HCT116 (cell line): ENCODE data around the gene CDH10. TPM values are rescaled to one million over a fixed set of nuclear protein-coding genes. Genes with fewer than 3 reads are reported as not detected.

Source experiments
- ATAC-seq: fragments of 200-7000 bp; cut with Tn5 transposase; 2 replicates; pipeline ENCODE4 v1.9.1; 2020; ENCODE audit warnings: mild to moderate bottlenecking, moderate library complexity
- BruUV-seq: library from RNA; stranded (reverse); fragments of 400-500 nt; replicated peaks from 2 replicates; lab custom pipeline; 2021; lab: Mats Ljungman, UMichigan
- CTCF ChIA-PET: fragments of 300-600 bp; sonication (Branson Sonifier 250); formaldehyde crosslinking; loops from one replicate; lab custom pipeline; 2021; ENCODE audit warnings: antibody characterized with exemption; lab: Charles Lee
- POLR2A ChIA-PET: fragments of 300-600, 350-600 bp; sonication (Branson Sonifier 250); formaldehyde crosslinking; loops from one replicate; lab custom pipeline; 2021; ENCODE audit warnings: antibody characterized with exemption; lab: Charles Lee
- RAD21 ChIA-PET, 2 experiments: fragments of 300-600 bp; sonication (Branson Sonifier 250); formaldehyde crosslinking; loops; one replicate each; lab custom pipeline; 2023; ENCODE audit warnings: low total read pairs in 2 of 2; ENCODE audit not compliant: uncharacterized antibody in 2 of 2, unreplicated experiment in 2 of 2, low non-redundant PET in 1 of 2; lab: Charles Lee
- DNase-seq: peaks from one replicate; pipeline ENCODE4 v3.0.0-alpha.2; 2010; ENCODE audit warnings: low read depth, low spot score
- H2AFZ ChIP-seq: fragments of 200-600 bp; shearing (Covaris generic), sonication (generic); 2 replicates; pipeline ENCODE4 v1.6.1; 2017; ENCODE audit warnings: low read depth, mixed run types, mixed read lengths, antibody characterized with exemption, low read length; ENCODE audit not compliant: poor library complexity, severe bottlenecking
- H3K27ac ChIP-seq: 2 replicates; pipeline ENCODE4 v1.5.1; 2012; ENCODE audit warnings: low read depth, low read length
- H3K27me3 ChIP-seq: fragments of 200-600 bp; sonication (generic); 2 replicates; pipeline ENCODE4 v1.6.1; 2016; ENCODE audit warnings: mixed run types, low read length, mixed read lengths; ENCODE audit not compliant: insufficient read depth
- H3K36me3 ChIP-seq, 2 experiments: fragments of 200-500 bp in 1 of 2; fragments of 200-600 bp in 1 of 2; sonication (Bioruptor generic) in 1 of 2; sonication (generic) in 1 of 2; 2 replicates each; pipeline versions ENCODE4 v1.5.1 to v1.6.1; 2014 to 2016; ENCODE audit warnings: low read length in 2 of 2, inconsistent platforms in 1 of 2, mixed read lengths in 1 of 2, mixed run types in 1 of 2; ENCODE audit not compliant: insufficient read depth in 2 of 2, control insufficient read depth in 1 of 2
- H3K4me1 ChIP-seq, 2 experiments: fragments of 200-600 bp in 1 of 2; sonication (generic) in 1 of 2; 2 replicates each; pipeline versions ENCODE4 v1.5.1 to v1.6.1; 2012 to 2017; ENCODE audit warnings: low read length in 2 of 2, inconsistent platforms in 1 of 2, mild to moderate bottlenecking in 1 of 2, mixed read lengths in 1 of 2, mixed run types in 1 of 2, moderate library complexity in 1 of 2; ENCODE audit not compliant: insufficient read depth in 2 of 2, control insufficient read depth in 1 of 2
- H3K4me2 ChIP-seq: fragments of 200-600 bp; sonication (generic); 2 replicates; pipeline ENCODE4 v1.6.1; 2017; ENCODE audit warnings: mixed run types, low read length, mixed read lengths
- H3K4me3 ChIP-seq, 2 experiments: fragments of 200-600 bp in 1 of 2; sonication (generic) in 1 of 2; replicated peaks in 1 of 2; 2 replicates each; pipeline ENCODE4 v1.5.1; 2011 to 2016; ENCODE audit warnings: low read length in 2 of 2, control low read depth in 1 of 2, low read depth in 1 of 2, mild to moderate bottlenecking in 1 of 2, mixed read lengths in 1 of 2, mixed run types in 1 of 2
- H3K79me2 ChIP-seq: fragments of 200-600 bp; sonication (generic); 2 replicates; pipeline ENCODE4 v1.6.1; 2017; ENCODE audit warnings: mild to moderate bottlenecking, mixed run types, low read length, moderate library complexity, mixed read lengths; ENCODE audit not compliant: insufficient read depth
- H3K9ac ChIP-seq: fragments of 200-600 bp; sonication (generic); 2 replicates; pipeline ENCODE4 v1.6.1; 2016; ENCODE audit warnings: low read length, mixed read lengths
- H3K9me2 ChIP-seq: fragments of 200-600 bp; sonication (generic), shearing (Covaris generic); 2 replicates; pipeline ENCODE4 v1.6.1; 2017; ENCODE audit warnings: mixed run types, mild to moderate bottlenecking, moderate library complexity; ENCODE audit not compliant: insufficient read depth
- H3K9me3 ChIP-seq, 2 experiments: fragments of 200-500 bp in 1 of 2; fragments of 200-600 bp in 1 of 2; sonication (Bioruptor generic) in 1 of 2; sonication (generic) in 1 of 2; 2 replicates each; pipeline ENCODE4 v1.6.1; 2014 to 2017; ENCODE audit warnings: low read length in 2 of 2, mixed read lengths in 2 of 2, inconsistent platforms in 1 of 2, low read depth in 1 of 2, mild to moderate bottlenecking in 1 of 2, mixed run types in 1 of 2, moderate library complexity in 1 of 2; ENCODE audit not compliant: control insufficient read depth in 1 of 2, insufficient read depth in 1 of 2
- H4K20me1 ChIP-seq: fragments of 200-600 bp; sonication (generic), shearing (Covaris generic); 2 replicates; pipeline ENCODE4 v1.6.1; 2017; ENCODE audit warnings: mixed run types, mild to moderate bottlenecking, moderate library complexity; ENCODE audit not compliant: insufficient read depth
- CEBPB ChIP-seq: IDR thresholded peaks from 2 replicates; pipeline ENCODE4 v1.6.1; 2012; ENCODE audit warnings: low read depth
- EGR1 ChIP-seq: IDR thresholded peaks from 2 replicates; pipeline ENCODE4 v1.6.1; 2012; ENCODE audit warnings: low read depth
- ELF1 ChIP-seq: IDR thresholded peaks from 2 replicates; pipeline ENCODE4 v1.6.1; 2012; ENCODE audit warnings: low read depth, borderline replicate concordance
- EZH2phosphoT487 ChIP-seq: fragments of 200-600 bp; IDR thresholded peaks from 2 replicates; pipeline ENCODE4 v1.6.1; 2018; ENCODE audit warnings: antibody characterized with exemption, borderline replicate concordance
- FOSL1 ChIP-seq: IDR thresholded peaks from 2 replicates; pipeline ENCODE4 v1.6.1; 2012; ENCODE audit warnings: low read depth
- JUND ChIP-seq: IDR thresholded peaks from 2 replicates; pipeline ENCODE4 v1.6.1; 2012
- POLR2A ChIP-seq: IDR thresholded peaks from 2 replicates; pipeline ENCODE4 v1.7.0; 2011; ENCODE audit warnings: borderline replicate concordance; ENCODE audit not compliant: insufficient read depth, insufficient read length; ENCODE audit errors: extremely low read depth
- RAD21 ChIP-seq: IDR thresholded peaks from 2 replicates; pipeline ENCODE4 v1.6.1; 2012; ENCODE audit warnings: low read depth, mild to moderate bottlenecking
- SP1 ChIP-seq: IDR thresholded peaks from 2 replicates; pipeline ENCODE4 v1.6.1; 2012; ENCODE audit warnings: low read depth
- TCF7L2 ChIP-seq: IDR thresholded peaks from 2 replicates; pipeline ENCODE4 v1.7.0; 2011; ENCODE audit warnings: borderline replicate concordance, inconsistent platforms; ENCODE audit not compliant: insufficient read depth, insufficient read length; ENCODE audit errors: extremely low read depth
- YY1 ChIP-seq: IDR thresholded peaks from 2 replicates; pipeline ENCODE4 v1.6.1; 2011; ENCODE audit warnings: low read length, low read depth, moderate library complexity, mild to moderate bottlenecking; ENCODE audit not compliant: insufficient replicate concordance; ENCODE audit errors: extremely low read depth
- ZFX ChIP-seq: fragments of 450-650 bp; IDR thresholded peaks from 2 replicates; pipeline ENCODE4 v1.6.1; 2017
- ZNF274 ChIP-seq: fragments of 200-500 bp; sonication (Bioruptor generic); IDR thresholded peaks from 2 replicates; pipeline ENCODE4 v1.6.1; 2014; ENCODE audit warnings: mild to moderate bottlenecking, low read depth, low read length, inconsistent platforms
- intact Hi-C: fragments of 100-400 bp; cut with micrococcal nuclease; formaldehyde crosslinking; loops from 2 replicates; pipeline ENCODE4 v1.10.0; 2022
- total RNA-seq: library from RNA; stranded (reverse); gene quantifications from one replicate; pipeline ENCODE4 v1.2.1, GENCODE V29; 2021; ENCODE audit not compliant: unreplicated experiment
- TF ChIP-seq, protein P1 (sequence below): IDR thresholded peaks from 2 replicates; pipeline ENCODE4 v1.6.1; 2011; ENCODE audit warnings: mild to moderate bottlenecking, low read length, moderate library complexity; ENCODE audit not compliant: insufficient replicate concordance; ENCODE audit errors: extremely low read depth
- TF ChIP-seq, protein P2 (sequence below): IDR thresholded peaks from 2 replicates; pipeline ENCODE4 v1.6.1; 2012
- TF ChIP-seq, protein P3 (sequence below): IDR thresholded peaks from 2 replicates; pipeline ENCODE4 v1.6.1; 2012

The CDH10 gene
- total RNA-seq, 1 experiment from 2014 or later, result not detected

DNA sequence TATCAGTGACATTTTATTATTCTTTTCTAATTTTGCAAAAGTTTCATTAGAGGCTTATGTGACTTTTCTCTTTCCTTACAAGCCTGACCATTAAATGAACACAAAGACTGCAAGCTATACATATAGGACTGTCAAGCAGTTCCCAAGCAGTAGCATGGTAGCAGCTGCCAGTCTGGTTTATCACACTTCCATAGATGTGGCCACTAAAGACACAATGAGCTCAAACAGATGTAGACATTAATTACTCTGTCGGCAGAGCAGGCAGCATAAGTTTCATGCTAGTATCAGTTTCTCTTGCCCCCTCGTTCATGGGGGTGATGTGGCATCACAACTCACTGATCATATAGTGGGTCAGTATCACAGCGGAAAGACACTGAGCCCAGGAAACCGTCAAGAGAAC, 89.5 kb downstream of the CDH10 start:
- Histone ChIP-seq H3K36me3 (no peaks in the 10 kb centered on the region), H3K9me2 (no peaks in the 10 kb centered on the region), H3K79me2 (no peaks in the 10 kb centered on the region), H3K4me2 (no peak overlapping the region), H3K9me3 (peaks cover 4 to 18% of the 10 kb centered on the region in 2 experiments; a peak in 2 of 4 replicates), H3K27ac (no peak overlapping the region), H2AFZ (no peak overlapping the region), H3K27me3 (no peaks in the 10 kb centered on the region), H4K20me1 (no peaks in the 10 kb centered on the region), H3K4me1 (no peaks in the 10 kb centered on the region), H3K4me3 (no peak overlapping the region)
- RAD21 ChIA-PET, result no interaction called here
- ATAC-seq, result no peak
- intact Hi-C loops, result no loop called here
- POLR2A ChIA-PET, result no interaction called here
- no peak for DNase-seq
- no TSS peak for BruUV-seq
- CTCF ChIA-PET, result no interaction called here
- TF ChIP-seq POLR2A, result no peak
- TF ChIP-seq YY1, result no peak
- TF ChIP-seq JUND, result no peak
- no peak for TF ChIP-seq EGR1
- TF ChIP-seq SP1, result no peak
- TF ChIP-seq CEBPB, result no peak
- no peak for TF ChIP-seq FOSL1
- TF ChIP-seq EZH2phosphoT487, result no peak
- no peak for TF ChIP-seq ZNF274
- no peak for TF ChIP-seq TCF7L2
- TF ChIP-seq, protein P1, sequence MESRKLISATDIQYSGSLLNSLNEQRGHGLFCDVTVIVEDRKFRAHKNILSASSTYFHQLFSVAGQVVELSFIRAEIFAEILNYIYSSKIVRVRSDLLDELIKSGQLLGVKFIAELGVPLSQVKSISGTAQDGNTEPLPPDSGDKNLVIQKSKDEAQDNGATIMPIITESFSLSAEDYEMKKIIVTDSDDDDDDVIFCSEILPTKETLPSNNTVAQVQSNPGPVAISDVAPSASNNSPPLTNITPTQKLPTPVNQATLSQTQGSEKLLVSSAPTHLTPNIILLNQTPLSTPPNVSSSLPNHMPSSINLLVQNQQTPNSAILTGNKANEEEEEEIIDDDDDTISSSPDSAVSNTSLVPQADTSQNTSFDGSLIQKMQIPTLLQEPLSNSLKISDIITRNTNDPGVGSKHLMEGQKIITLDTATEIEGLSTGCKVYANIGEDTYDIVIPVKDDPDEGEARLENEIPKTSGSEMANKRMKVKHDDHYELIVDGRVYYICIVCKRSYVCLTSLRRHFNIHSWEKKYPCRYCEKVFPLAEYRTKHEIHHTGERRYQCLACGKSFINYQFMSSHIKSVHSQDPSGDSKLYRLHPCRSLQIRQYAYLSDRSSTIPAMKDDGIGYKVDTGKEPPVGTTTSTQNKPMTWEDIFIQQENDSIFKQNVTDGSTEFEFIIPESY, result no peak
- TF ChIP-seq, protein P2, sequence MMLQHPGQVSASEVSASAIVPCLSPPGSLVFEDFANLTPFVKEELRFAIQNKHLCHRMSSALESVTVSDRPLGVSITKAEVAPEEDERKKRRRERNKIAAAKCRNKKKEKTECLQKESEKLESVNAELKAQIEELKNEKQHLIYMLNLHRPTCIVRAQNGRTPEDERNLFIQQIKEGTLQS, result no peak
- TF ChIP-seq ZFX, result no peak
- TF ChIP-seq RAD21, result no peak
- TF ChIP-seq ELF1, result no peak
- TF ChIP-seq, protein P3, sequence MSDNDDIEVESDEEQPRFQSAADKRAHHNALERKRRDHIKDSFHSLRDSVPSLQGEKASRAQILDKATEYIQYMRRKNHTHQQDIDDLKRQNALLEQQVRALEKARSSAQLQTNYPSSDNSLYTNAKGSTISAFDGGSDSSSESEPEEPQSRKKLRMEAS, result no peak
- TF ChIP-seq, all 23 proteins: peak for 0
- H3K9ac ChIP-seq, result no peak overlapping the region
